Stomach (tissue), 9 donors: ENCODE results near the gene GRB2. TPM values are rescaled to one million over a fixed set of nuclear protein-coding genes. Genes with fewer than 3 reads are reported as not detected.
A peak's percentile ranks its signal among the peaks of the same experiment; 100 is the strongest.

Experiments used
- DNase-seq, 2 donors: peaks; one replicate each; pipeline versions ENCODE4 v3.0.0 to v3.0.0-alpha.2; 2013 to 2019
- H3K27ac ChIP-seq, 5 donors: fragments of 200-600 bp in 4 of 5; sonication (generic) in 4 of 5; one replicate each; pipeline ENCODE4 v1.5.1; 2013 to 2019; ENCODE audit warnings: mild to moderate bottlenecking in 1 of 5, moderate library complexity in 1 of 5
- H3K27me3 ChIP-seq, 3 donors: fragments of 200-600 bp; sonication (generic); one replicate each; pipeline ENCODE4 v1.5.1; 2017 to 2019; ENCODE audit warnings: mixed run types in 1 of 3
- H3K36me3 ChIP-seq, 4 donors: fragments of 200-600 bp; sonication (generic); 1 replicate in 3 of 4; 2 replicates in 1 of 4; pipeline ENCODE4 v1.5.1; 2016 to 2019
- H3K4me1 ChIP-seq, 4 donors: fragments of 200-600 bp; sonication (generic); one replicate each; pipeline ENCODE4 v1.5.1; 2016 to 2019
- H3K4me3 ChIP-seq, 4 donors: fragments of 200-600 bp; sonication (generic) in 3 of 4; one replicate each; pipeline ENCODE4 v1.5.1; 2016 to 2019; ENCODE audit warnings: mild to moderate bottlenecking in 1 of 4
- H3K9me3 ChIP-seq, 4 donors: fragments of 200-600 bp; sonication (generic); one replicate each; pipeline ENCODE4 v1.5.1; 2016 to 2019
- CTCF ChIP-seq, 7 experiments: fragments of 450-650 bp in 4 of 7; fragments of 200-600 bp in 3 of 7; sonication (generic) in 3 of 7; IDR thresholded peaks; one replicate each; pipeline ENCODE4 v1.5.1; 2016 to 2019; ENCODE audit warnings: antibody characterized with exemption in 7 of 7, control low read depth in 2 of 7, mild to moderate bottlenecking in 1 of 7
- EP300 ChIP-seq: sonication (generic); formaldehyde crosslinking; IDR thresholded peaks from one replicate; pipeline ENCODE4 v1.6.1; 2017; ENCODE audit warnings: antibody characterized with exemption
- POLR2A ChIP-seq, 4 donors: fragments of 450-650 bp; IDR thresholded peaks; one replicate each; pipeline ENCODE4 v1.6.1; 2016; ENCODE audit warnings: antibody characterized with exemption in 4 of 4, control low read depth in 2 of 4, mild to moderate bottlenecking in 1 of 4, moderate library complexity in 1 of 4
- POLR2AphosphoS5 ChIP-seq, 3 donors: sonication (generic); formaldehyde crosslinking; IDR thresholded peaks; one replicate each; pipeline ENCODE4 v1.6.1; 2016; ENCODE audit warnings: antibody characterized with exemption in 3 of 3
- WGBS, 5 donors: extraction: QIAGEN DNeasy Blood & Tissue Kit in 3 of 5; methylation state at CpG; one replicate each; pipeline versions ENCODE4 v1.1.5 to v1.1.7; 2013 to 2018; 5-methylcytosine and 5-hydroxymethylcytosine counted together
- intact Hi-C: fragments of 100-400 bp; cut with DNase I; formaldehyde crosslinking; loops from one replicate; pipeline ENCODE4 v1.15.1; 2023; ENCODE audit warnings: low total_unique reads
- polyA plus RNA-seq, 3 donors: library from polyadenylated mRNA; stranded (reverse); fragments of 200-250 nt; gene quantifications; one replicate each; pipeline ENCODE4 v1.2.3, GENCODE V29; 2013
- total RNA-seq, 5 donors: library from RNA; depleted of rRNA; stranded (reverse); fragments of >200 nt; gene quantifications; one replicate each; pipeline versions ENCODE4 v1.1.0 to v1.2.3, GENCODE V29; 2014 to 2016
- donor health status: healthy with polysubstance abuse.
- donor health status: Bipolar disorder and iron deficiency.
- donor health status: healthy.

GRB2 gene
- total and polyA plus RNA-seq, 8 donors: 32.5 to 488 (median 96.6) TPM

- Histone ChIP-seq H3K4me3 (no peak overlapping the region), H3K27me3 (no peaks in the 10 kb centered on the region), H3K36me3 (peaks cover 18 to 62% (median 49%) of the 10 kb centered on the region in 4 donors), H3K9me3 (no peaks in the 10 kb centered on the region), H3K4me1 (peaks cover 0 to 47% (median 35%) of the 10 kb centered on the region in 4 donors), H3K27ac (peak overlapping the region in 3 of 5 donors; percentile 35 to 70 (median 53))
- WGBS, 5 donors: 79 to 89% (median 89%) methylated on average over 20 of the region's 20 CpGs
- intact Hi-C loops: loop anchor here (5.0 kb wide), 1 partner anchor 92 kb away; no protein-coding TSS in a partner anchor
- no peak for DNase-seq
- TF ChIP-seq CTCF (IDR thresholded peaks at IDR 0.05) (no peak), POLR2A (IDR thresholded peaks at IDR 0.05) (no peak), POLR2AphosphoS5 (IDR thresholded peaks at IDR 0.05) (no peak), EP300 (no peak)
These were observed 85.4 kb downstream of the GRB2 start for GRCh38 chr17:75319904-75320691.

- TF ChIP-seq CTCF (IDR thresholded peaks at IDR 0.05) (no peak), POLR2A (IDR thresholded peaks at IDR 0.05) (no peak), POLR2AphosphoS5 (IDR thresholded peaks at IDR 0.05) (no peak), EP300 (no peak)
- intact Hi-C loops: no loop called here
- H3K27ac ChIP-seq: peak overlapping the region; percentile 6 to 74 (median 53)
- H3K36me3 ChIP-seq: peaks cover 18 to 53% (median 40%) of the 10 kb centered on the region in 4 donors
- no peak overlapping the region for H3K4me3 ChIP-seq
- 75 to 88% (median 80%) methylated on average over 9 to 10 of the region's 10 CpGs for WGBS, 5 donors
- no peaks in the 10 kb centered on the region for H3K27me3 ChIP-seq
- no peak for DNase-seq
- no peaks in the 10 kb centered on the region for H3K9me3 ChIP-seq
- H3K4me1 ChIP-seq: peaks cover 0 to 38% (median 29%) of the 10 kb centered on the region in 4 donors
These were observed 86.8 kb downstream of the GRB2 start for GRCh38 chr17:75318615-75319222.

- H3K27me3 ChIP-seq: no peaks in the 10 kb centered on the region
- H3K4me1 ChIP-seq: peaks cover 0 to 34% (median 24%) of the 10 kb centered on the region in 4 donors
- 30 to 47% (median 33%) methylated on average over 10 of the region's 10 CpGs for WGBS, 5 donors
- peak overlapping the region; percentile 6 to 74 (median 53) for H3K27ac ChIP-seq
- TF ChIP-seq POLR2A (IDR thresholded peaks at IDR 0.05): no peak
- no peak for TF ChIP-seq EP300
- TF ChIP-seq POLR2AphosphoS5 (IDR thresholded peaks at IDR 0.05): no peak
- no peaks in the 10 kb centered on the region for H3K9me3 ChIP-seq
- H3K36me3 ChIP-seq: peaks cover 18 to 50% (median 37%) of the 10 kb centered on the region in 4 donors
- peak; percentile 38 to 69 for DNase-seq
- H3K4me3 ChIP-seq: no peak overlapping the region
- intact Hi-C loops: no loop called here
These were observed 87.3 kb downstream of the GRB2 start for GRCh38 chr17:75318211-75318610.

GRCh38 chr17:75317671-75318070 is 87.8 kb downstream of the GRB2 start:
- intact Hi-C loops: no loop called here
- Histone ChIP-seq H3K36me3 (peaks cover 18 to 50% (median 36%) of the 10 kb centered on the region in 4 donors), H3K9me3 (no peaks in the 10 kb centered on the region), H3K4me3 (no peak overlapping the region), H3K27ac (peak overlapping the region in 3 of 5 donors; percentile 53 to 74 (median 70)), H3K4me1 (peaks cover 0 to 36% (median 22%) of the 10 kb centered on the region in 4 donors), H3K27me3 (no peaks in the 10 kb centered on the region)
- WGBS, 5 donors: 32 to 56% (median 48%) methylated on average over 11 of the region's 11 CpGs
- peak in 1 of 2 donors; percentile 38 for DNase-seq
- no peak for TF ChIP-seq CTCF (IDR thresholded peaks at IDR 0.05)
- no peak for TF ChIP-seq POLR2A (IDR thresholded peaks at IDR 0.05)
- TF ChIP-seq POLR2AphosphoS5 (IDR thresholded peaks at IDR 0.05): no peak
- TF ChIP-seq EP300: no peak
